ENCODE results near the gene FYB1.

FYB1 gene

GRCh38 chr5:39205550-39205949 is 13.8 kb downstream of the FYB1 start:
- no peak for DNase-seq (ENCODE audit: low read depth)

- DNase-seq (ENCODE audit: low read depth): no peak
Observed at GRCh38 chr5:39203951-39204350, 15.4 kb downstream of the FYB1 start.

GRCh38 chr5:39203275-39203922 is 16.0 kb downstream of the FYB1 start:
- no peak for DNase-seq (ENCODE audit: low read depth)

- no peak for DNase-seq (ENCODE audit: low read depth)
Observed at GRCh38 chr5:39202597-39203274, 16.6 kb downstream of the FYB1 start.

- DNase-seq (ENCODE audit: low read depth): no peak
Observed at GRCh38 chr5:39201781-39202596, 17.4 kb downstream of the FYB1 start.

GRCh38 chr5:39201160-39201780 is 18.1 kb downstream of the FYB1 start:
- DNase-seq (ENCODE audit: low read depth): no peak

- DNase-seq (ENCODE audit: low read depth): no peak
Observed at GRCh38 chr5:39200081-39200480, 19.3 kb downstream of the FYB1 start.

GRCh38 chr5:39199335-39199734 is 20.0 kb downstream of the FYB1 start:
- DNase-seq (ENCODE audit: low read depth): no peak

GRCh38 chr5:39198127-39198526 is 21.2 kb downstream of the FYB1 start:
- DNase-seq (ENCODE audit: low read depth): no peak

- no peak for DNase-seq (ENCODE audit: low read depth)
Observed at GRCh38 chr5:39197556-39197955, 21.8 kb downstream of the FYB1 start.

GRCh38 chr5:39195198-39195826 is 24.1 kb downstream of the FYB1 start:
- DNase-seq (ENCODE audit: low read depth): no peak

GRCh38 chr5:39194466-39195136 is 24.8 kb downstream of the FYB1 start:
- DNase-seq (ENCODE audit: low read depth): no peak

- no peak for DNase-seq (ENCODE audit: low read depth)
Observed at GRCh38 chr5:39193553-39194465, 25.6 kb downstream of the FYB1 start.

GRCh38 chr5:39192450-39193160 is 26.8 kb downstream of the FYB1 start:
- no peak for DNase-seq (ENCODE audit: low read depth)

GRCh38 chr5:39191216-39191615 is 28.1 kb downstream of the FYB1 start:
- DNase-seq (ENCODE audit: low read depth): no peak

- DNase-seq (ENCODE audit: low read depth): no peak
Observed at GRCh38 chr5:39190311-39191102, 28.9 kb downstream of the FYB1 start.

GRCh38 chr5:39189292-39189955 is 29.9 kb downstream of the FYB1 start:
- no peak for DNase-seq (ENCODE audit: low read depth)
